ENCODE data around the gene PLXND1.
A peak's percentile ranks its signal among the peaks of the same experiment; 100 is the strongest.
"Not testable (repeated sequence)": the region's sequence is repeated elsewhere in the genome, so short reads cannot be mapped to it uniquely, and the experiment has no call there.

Gene PLXND1

DNA sequence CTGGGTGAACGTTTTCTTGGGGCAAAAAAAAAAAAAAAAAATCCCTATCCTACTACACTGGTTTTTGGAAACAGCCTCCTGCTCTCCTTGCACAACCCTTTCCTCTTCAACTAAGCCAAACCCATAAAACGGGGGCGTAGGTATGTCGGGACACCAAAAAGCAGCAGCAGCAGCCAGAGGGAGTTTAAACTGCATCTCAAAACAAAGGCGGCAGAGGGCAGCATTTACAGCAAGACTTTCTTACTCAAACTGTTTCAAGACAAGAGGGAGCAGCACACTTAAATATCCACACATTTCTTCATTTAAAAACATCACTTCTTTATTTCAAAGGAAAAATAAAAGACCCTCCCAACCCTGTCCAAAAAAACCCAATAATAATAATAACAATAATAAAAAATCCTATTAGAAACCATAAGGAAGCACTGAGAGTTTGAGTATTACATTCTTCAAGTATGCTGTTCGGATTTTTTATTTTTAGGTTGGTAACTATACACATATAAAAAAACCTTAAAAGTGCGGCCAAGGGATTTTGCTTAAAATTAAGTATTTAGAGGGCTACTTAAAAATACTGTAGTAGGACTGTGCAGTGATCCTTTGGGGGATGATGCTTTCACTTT, 43.9 kb upstream of the PLXND1 start:
- TF ChIP-seq CTCF (IDR thresholded peaks at IDR 0.05; ENCODE audit: insufficient read depth, low read length, missing control alignments) = peak; percentile 67
- CTCF ChIA-PET = interaction anchor here (0.7 to 6.7 kb wide), 21 partner anchors 8 to 290 kb away, joined by 3 to 215 read pairs (median 5); no protein-coding TSS in a partner anchor
- POLR2A ChIA-PET = interaction anchor here (1.0 kb wide), 1 partner anchor 47 kb away, joined by 3 read pairs; no protein-coding TSS in a partner anchor
- no peak overlapping the region for H3K4me3 ChIP-seq (ENCODE audit: low read depth, low read length)
- DNase-seq (ENCODE audit: low read depth, low spot score) = peak; percentile 61

DNA sequence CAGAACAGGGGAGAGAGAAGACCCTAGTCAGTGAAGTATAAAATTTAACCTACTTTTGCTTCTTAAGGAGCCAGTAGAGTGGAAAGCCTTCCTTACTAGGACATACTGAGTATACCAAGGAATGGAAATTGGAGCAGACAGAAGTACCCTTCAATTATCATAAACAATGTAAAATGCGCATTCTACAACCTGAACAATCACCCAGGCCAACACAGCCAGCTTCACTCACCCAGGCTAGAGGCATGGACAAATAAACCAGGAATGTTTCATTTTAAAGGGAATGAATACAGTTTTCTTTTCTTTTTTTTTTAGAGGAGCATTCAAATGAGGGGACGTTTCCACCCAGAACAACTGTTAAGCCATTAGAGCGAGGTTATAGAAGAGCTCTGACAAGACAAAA, 41.9 kb upstream of the PLXND1 start:
- H3K4me3 ChIP-seq (ENCODE audit: low read depth, low read length) = no peak overlapping the region
- TF ChIP-seq CTCF (IDR thresholded peaks at IDR 0.05; ENCODE audit: insufficient read depth, low read length, missing control alignments) = no peak
- CTCF ChIA-PET = interaction anchor here (1.0 to 6.7 kb wide), 10 partner anchors 10 to 458 kb away, joined by 3 to 215 read pairs (median 7); no protein-coding TSS in a partner anchor
- POLR2A ChIA-PET = no interaction called here
- no peak for DNase-seq (ENCODE audit: low read depth, low spot score)

GRCh38 chr3:129645286-129645685, 38.8 kb upstream of the PLXND1 start:
- ChIA-PET POLR2A (no interaction called here), CTCF (interaction anchor here (1.5 to 6.7 kb wide), 3 partner anchors 155 to 203 kb away, joined by 3 to 215 read pairs (median 13); no protein-coding TSS in a partner anchor)
- TF ChIP-seq CTCF (IDR thresholded peaks at IDR 0.05; ENCODE audit: insufficient read depth, low read length, missing control alignments) = no peak
- DNase-seq (ENCODE audit: low read depth, low spot score) = no peak
- H3K4me3 ChIP-seq (ENCODE audit: low read depth, low read length) = no peak overlapping the region

GRCh38 chr3:129644836-129645235, 38.4 kb upstream of the PLXND1 start:
- ChIA-PET POLR2A (no interaction called here), CTCF (interaction anchor here (2.7 to 6.7 kb wide), 2 partner anchors 155 to 181 kb away, joined by 13 to 215 read pairs; no protein-coding TSS in a partner anchor)
- H3K4me3 ChIP-seq (ENCODE audit: low read depth, low read length) = no peak overlapping the region
- no peak for DNase-seq (ENCODE audit: low read depth, low spot score)
- TF ChIP-seq CTCF (IDR thresholded peaks at IDR 0.05; ENCODE audit: insufficient read depth, low read length, missing control alignments) = no peak

- DNase-seq (ENCODE audit: low read depth, low spot score); H3K4me3 ChIP-seq (ENCODE audit: low read depth, low read length); CTCF ChIA-PET; POLR2A ChIA-PET: not testable (repeated sequence)
These were observed 35.2 kb upstream of the PLXND1 start for GRCh38 chr3:129641567-129642260.

- CTCF ChIA-PET = interaction anchor here (1.0 kb wide), 1 partner anchor 14 kb away, joined by 3 read pairs; no protein-coding TSS in a partner anchor
- DNase-seq (ENCODE audit: low read depth, low spot score); H3K4me3 ChIP-seq (ENCODE audit: low read depth, low read length); POLR2A ChIA-PET: not testable (repeated sequence)
These were observed 34.5 kb upstream of the PLXND1 start for GRCh38 chr3:129640985-129641384.

DNA sequence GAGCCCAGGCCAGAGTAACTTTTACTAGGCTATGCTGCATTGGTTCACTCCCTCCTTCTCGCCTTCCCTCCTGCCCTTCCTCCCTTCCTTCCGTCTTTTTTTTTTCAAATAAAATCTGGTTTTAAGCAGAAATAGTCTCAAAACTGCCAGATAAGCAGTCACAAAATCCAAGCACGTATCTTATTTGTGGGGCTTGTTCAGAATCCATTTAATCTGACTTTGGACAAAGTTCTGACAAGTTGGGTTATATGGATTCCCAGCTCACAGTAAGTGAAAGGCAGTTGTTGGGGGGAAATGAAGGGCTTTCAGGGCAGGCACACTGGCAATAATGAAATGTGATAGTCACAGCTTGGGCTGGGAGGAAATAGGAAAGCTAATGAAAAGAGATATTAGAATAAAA, 32.0 kb upstream of the PLXND1 start:
- no peak for DNase-seq (ENCODE audit: low read depth, low spot score)
- H3K4me3 ChIP-seq (ENCODE audit: low read depth, low read length) = no peak overlapping the region
- TF ChIP-seq CTCF (IDR thresholded peaks at IDR 0.05; ENCODE audit: insufficient read depth, low read length, missing control alignments) = no peak
- ChIA-PET POLR2A (no interaction called here), CTCF (interaction anchor here (0.6 to 2.6 kb wide), 8 partner anchors 9 to 304 kb away, joined by 3 to 8 read pairs (median 4); no protein-coding TSS in a partner anchor)

All from AG04449 (cell line).